Heart left ventricle (tissue), 13 donors: ENCODE data around the gene ZNF394.

Experiments
- CTCF ChIP-seq, 12 donors: fragments of 200-600 bp; sonication (generic) in 4 of 12; IDR thresholded peaks; one replicate each; pipeline versions ENCODE4 v1.5.0 to v1.8.0; 2018 to 2022; ENCODE audit warnings: antibody characterized with exemption in 12 of 12, mild to moderate bottlenecking in 5 of 12
- POLR2A ChIP-seq, 2 donors: fragments of 450-650 bp; IDR thresholded peaks; one replicate each; pipeline ENCODE4 v1.6.1; 2017; ENCODE audit warnings: antibody characterized with exemption in 2 of 2, mild to moderate bottlenecking in 2 of 2, moderate library complexity in 2 of 2
- donor health status: ischemic (EF 13 %, LVEDD 7.1; RV severe dilation, severe dysfunction).
- donor health status: DM: no; HTN: yes; CAD: no.
- donor health status: DM: no; HTN: no; CAD: no.
- donor health status: ischemic (EF 25% LVEDD 6.9; RV normal size, moderate dysfunction).
- donor health status: ischemic (EF 25% LVEDD 5.7; RV mildly dilated, moderate dysfunction).
- donor health status: ischemic (EF 35%, LVEDD 5.7; RV mildly dilated, moderate dysfunction).
- donor health status: nonischemic (EF 11% LVEDD 7.7; RV severe dilation, severe dysfunction).
- donor health status: DM: yes; HTN: yes; CAD: no.
- donor health status: PGD.
- donor health status: ischemic (EF 29% LVEDD 5.4; RV normal size, mild dysfunction).
- donor health status: nonischemic (EF 23%, LVEDD 6.1; RV moderate dilation, normal function).

- TF ChIP-seq CTCF (IDR thresholded peaks at IDR 0.05) (no peak), POLR2A (IDR thresholded peaks at IDR 0.05) (no peak)
These were observed 21.3 kb upstream of the ZNF394 start for GRCh38 chr7:99521399-99521798.
